ENCODE results near the gene PRR36.

Gene PRR36

GRCh38 chr19:7874076-7874896 is at the start of gene PRR36:
PRR36 (minus strand) TSS chr19:7874390; CDS start chr19:7873689, 701 bp downstream.
- Histone ChIP-seq H3K4me1 (ENCODE audit: control insufficient read depth in 2 of 2, insufficient read depth in 2 of 2, low read length in 2 of 2) (peaks cover 13 to 16% of the 10 kb centered on the region in 2 donors), H3K27me3 (ENCODE audit: control insufficient read depth in 2 of 2, insufficient read depth in 2 of 2, low read length in 2 of 2) (peaks cover 13 to 19% of the 10 kb centered on the region in 2 donors), H3K9ac (ENCODE audit: low read depth in 1 of 2, low read length in 2 of 2) (no peak within 1 kb of the TSS), H3K36me3 (ENCODE audit: control insufficient read depth in 2 of 2, insufficient read depth in 2 of 2, low read length in 2 of 2) (no peaks in the 10 kb centered on the region), H3K27ac (ENCODE audit: low read depth in 2 of 2, low read length in 2 of 2) (no peak within 1 kb of the TSS), H3K4me3 (ENCODE audit: low read length in 2 of 2) (no peak within 1 kb of the TSS), H3K9me3 (ENCODE audit: control insufficient read depth in 2 of 2, low read length in 2 of 2) (no peaks in the 10 kb centered on the region)

GRCh38 chr19:7923295-7924191 is 49.4 kb upstream of the PRR36 start:
- H3K9me3 ChIP-seq (ENCODE audit: control insufficient read depth in 2 of 2, low read length in 2 of 2), result no peaks in the 10 kb centered on the region
- peaks cover 25 to 29% of the 10 kb centered on the region in 2 donors for H3K4me1 ChIP-seq (ENCODE audit: control insufficient read depth in 2 of 2, insufficient read depth in 2 of 2, low read length in 2 of 2)
- peaks cover 3 to 6% of the 10 kb centered on the region in 2 donors for H3K27me3 ChIP-seq (ENCODE audit: control insufficient read depth in 2 of 2, insufficient read depth in 2 of 2, low read length in 2 of 2)
- H3K27ac ChIP-seq (ENCODE audit: low read depth in 2 of 2, low read length in 2 of 2), result peak overlapping the region in 1 of 2 donors; percentile 16
- H3K9ac ChIP-seq (ENCODE audit: low read depth in 1 of 2, low read length in 2 of 2), result no peak overlapping the region
- H3K4me3 ChIP-seq (ENCODE audit: low read length in 2 of 2), result no peak overlapping the region
- peaks cover 0 to 6% of the 10 kb centered on the region in 2 donors for H3K36me3 ChIP-seq (ENCODE audit: control insufficient read depth in 2 of 2, insufficient read depth in 2 of 2, low read length in 2 of 2)

- H3K27me3 ChIP-seq (ENCODE audit: control insufficient read depth in 2 of 2, insufficient read depth in 2 of 2, low read length in 2 of 2), result peaks cover 3 to 9% of the 10 kb centered on the region in 2 donors
- peaks cover 0 to 6% of the 10 kb centered on the region in 2 donors for H3K36me3 ChIP-seq (ENCODE audit: control insufficient read depth in 2 of 2, insufficient read depth in 2 of 2, low read length in 2 of 2)
- peak overlapping the region in 1 of 2 donors; percentile 16 for H3K27ac ChIP-seq (ENCODE audit: low read depth in 2 of 2, low read length in 2 of 2)
- H3K4me1 ChIP-seq (ENCODE audit: control insufficient read depth in 2 of 2, insufficient read depth in 2 of 2, low read length in 2 of 2), result peaks cover 26 to 29% of the 10 kb centered on the region in 2 donors
- no peak overlapping the region for H3K4me3 ChIP-seq (ENCODE audit: low read length in 2 of 2)
- no peaks in the 10 kb centered on the region for H3K9me3 ChIP-seq (ENCODE audit: control insufficient read depth in 2 of 2, low read length in 2 of 2)
- no peak overlapping the region for H3K9ac ChIP-seq (ENCODE audit: low read depth in 1 of 2, low read length in 2 of 2)
Observed at GRCh38 chr19:7922836-7923195, 48.6 kb upstream of the PRR36 start.

- Histone ChIP-seq H3K27ac (ENCODE audit: low read depth in 2 of 2, low read length in 2 of 2) (no peak overlapping the region), H3K36me3 (ENCODE audit: control insufficient read depth in 2 of 2, insufficient read depth in 2 of 2, low read length in 2 of 2) (peaks cover 0 to 6% of the 10 kb centered on the region in 2 donors), H3K4me3 (ENCODE audit: low read length in 2 of 2) (peak overlapping the region in 1 of 2 donors; percentile 86), H3K4me1 (ENCODE audit: control insufficient read depth in 2 of 2, insufficient read depth in 2 of 2, low read length in 2 of 2) (peaks cover 31 to 32% of the 10 kb centered on the region in 2 donors), H3K9me3 (ENCODE audit: control insufficient read depth in 2 of 2, low read length in 2 of 2) (no peaks in the 10 kb centered on the region), H3K27me3 (ENCODE audit: control insufficient read depth in 2 of 2, insufficient read depth in 2 of 2, low read length in 2 of 2) (peaks cover 7 to 11% of the 10 kb centered on the region in 2 donors), H3K9ac (ENCODE audit: low read depth in 1 of 2, low read length in 2 of 2) (peak overlapping the region; percentile 58 to 83)
Observed at GRCh38 chr19:7921967-7922835, 48.0 kb upstream of the PRR36 start.

- H3K4me3 ChIP-seq (ENCODE audit: low read length in 2 of 2), result peak overlapping the region; percentile 59 to 86
- peaks cover 0 to 6% of the 10 kb centered on the region in 2 donors for H3K36me3 ChIP-seq (ENCODE audit: control insufficient read depth in 2 of 2, insufficient read depth in 2 of 2, low read length in 2 of 2)
- H3K27ac ChIP-seq (ENCODE audit: low read depth in 2 of 2, low read length in 2 of 2), result peak overlapping the region; percentile 80 to 90
- H3K9me3 ChIP-seq (ENCODE audit: control insufficient read depth in 2 of 2, low read length in 2 of 2), result no peaks in the 10 kb centered on the region
- H3K9ac ChIP-seq (ENCODE audit: low read depth in 1 of 2, low read length in 2 of 2), result peak overlapping the region; percentile 58 to 83
- H3K27me3 ChIP-seq (ENCODE audit: control insufficient read depth in 2 of 2, insufficient read depth in 2 of 2, low read length in 2 of 2), result peaks cover 9 to 14% of the 10 kb centered on the region in 2 donors
- peaks cover 33% of the 10 kb centered on the region in 2 donors for H3K4me1 ChIP-seq (ENCODE audit: control insufficient read depth in 2 of 2, insufficient read depth in 2 of 2, low read length in 2 of 2)
Observed at GRCh38 chr19:7921302-7921966, 47.2 kb upstream of the PRR36 start.

DNA sequence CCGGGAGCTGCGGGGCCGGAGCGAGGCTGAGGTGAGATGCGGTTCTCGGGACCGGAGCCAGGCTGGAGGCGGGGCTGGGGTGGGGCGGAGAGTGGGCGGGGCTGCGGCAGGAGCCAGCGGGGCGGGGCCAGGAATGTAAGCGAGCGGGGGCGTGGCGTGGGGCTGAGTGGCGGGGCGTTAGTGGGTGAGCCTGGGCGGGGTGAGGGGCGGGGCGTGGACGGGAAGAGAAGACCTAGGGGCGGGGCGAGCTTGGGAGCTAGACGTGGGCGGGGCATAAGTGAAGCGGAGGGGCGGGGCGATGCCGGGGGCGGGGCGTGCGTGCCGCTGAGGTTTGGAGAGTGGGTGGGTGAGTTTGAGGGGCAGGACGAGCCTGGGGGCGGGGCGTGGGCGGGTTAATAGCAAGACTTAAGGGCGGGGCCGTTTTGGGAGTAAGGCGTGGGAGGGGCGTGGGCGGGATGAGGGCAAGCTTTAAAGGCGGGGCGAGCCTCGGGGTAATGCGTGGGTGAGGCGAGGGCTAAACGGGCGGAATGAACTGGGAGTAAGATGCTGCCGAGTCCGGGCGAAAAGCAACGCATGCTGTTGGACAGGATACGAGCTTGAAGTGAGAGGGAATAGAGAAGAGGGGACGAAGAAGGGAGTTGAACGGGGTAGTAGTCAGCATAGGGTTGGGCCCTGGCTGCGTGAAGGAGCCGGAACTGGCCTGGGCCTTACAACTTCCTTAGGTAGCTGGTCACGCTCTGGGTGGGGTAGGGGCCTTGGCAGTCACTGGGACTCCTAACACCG is 46.5 kb upstream of the PRR36 start:
- Histone ChIP-seq H3K4me3 (ENCODE audit: low read length in 2 of 2) (peak overlapping the region; percentile 65 to 86), H3K36me3 (ENCODE audit: control insufficient read depth in 2 of 2, insufficient read depth in 2 of 2, low read length in 2 of 2) (peaks cover 0 to 6% of the 10 kb centered on the region in 2 donors), H3K9ac (ENCODE audit: low read depth in 1 of 2, low read length in 2 of 2) (peak overlapping the region; percentile 69 to 83), H3K4me1 (ENCODE audit: control insufficient read depth in 2 of 2, insufficient read depth in 2 of 2, low read length in 2 of 2) (peaks cover 31 to 33% of the 10 kb centered on the region in 2 donors), H3K27me3 (ENCODE audit: control insufficient read depth in 2 of 2, insufficient read depth in 2 of 2, low read length in 2 of 2) (peaks cover 13 to 17% of the 10 kb centered on the region in 2 donors), H3K27ac (ENCODE audit: low read depth in 2 of 2, low read length in 2 of 2) (peak overlapping the region; percentile 93 to 96), H3K9me3 (ENCODE audit: control insufficient read depth in 2 of 2, low read length in 2 of 2) (no peaks in the 10 kb centered on the region)

- Histone ChIP-seq H3K27ac (ENCODE audit: low read depth in 2 of 2, low read length in 2 of 2) (peak within 1 kb of the TSS; percentile 93 to 96), H3K9ac (ENCODE audit: low read depth in 1 of 2, low read length in 2 of 2) (peak within 1 kb of the TSS; percentile 69 to 83), H3K27me3 (ENCODE audit: control insufficient read depth in 2 of 2, insufficient read depth in 2 of 2, low read length in 2 of 2) (peaks cover 18 to 22% of the 10 kb centered on the region in 2 donors), H3K9me3 (ENCODE audit: control insufficient read depth in 2 of 2, low read length in 2 of 2) (no peaks in the 10 kb centered on the region), H3K4me3 (ENCODE audit: low read length in 2 of 2) (peak within 1 kb of the TSS; percentile 65 to 86), H3K4me1 (ENCODE audit: control insufficient read depth in 2 of 2, insufficient read depth in 2 of 2, low read length in 2 of 2) (peaks cover 30 to 34% of the 10 kb centered on the region in 2 donors), H3K36me3 (ENCODE audit: control insufficient read depth in 2 of 2, insufficient read depth in 2 of 2, low read length in 2 of 2) (peaks cover 0 to 6% of the 10 kb centered on the region in 2 donors)
Observed at GRCh38 chr19:7919610-7920518, 45.7 kb upstream of the PRR36 start, which contains the start of gene SNAPC2. SNAPC2 (plus strand) TSS chr19:7920338; CDS start chr19:7920367, 29 bp downstream.
